Right kidney (tissue), 1 donor: ENCODE measurements around the gene MAP3K9.

Experiments
- DNase-seq: peaks from one replicate; pipeline ENCODE4 v3.0.0-alpha.2; 2016

Gene MAP3K9

GRCh38 chr14:70821584-70822529 is 12.5 kb upstream of the MAP3K9 start:
- peak; percentile 81 for DNase-seq

DNA sequence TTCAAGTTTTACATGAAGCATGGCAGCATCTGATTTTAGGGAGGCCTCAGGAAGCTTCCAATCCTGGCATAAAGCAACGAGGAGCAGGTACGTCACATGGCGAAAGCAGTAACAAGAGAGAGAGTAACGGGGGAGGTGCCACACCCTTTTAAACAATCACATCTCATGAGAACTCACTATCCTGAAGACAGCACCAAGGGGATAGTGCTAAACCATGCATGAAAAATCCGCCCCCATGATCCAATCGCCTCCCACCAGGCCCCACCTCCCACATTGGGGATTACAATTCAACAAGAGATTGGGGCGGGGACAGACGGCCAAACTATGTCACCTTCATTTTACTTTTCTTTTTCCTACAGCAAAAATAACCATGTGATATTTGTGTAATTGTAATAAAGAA is 7.2 kb upstream of the MAP3K9 start:
- no peak for DNase-seq

- DNase-seq, result no peak
Observed at GRCh38 chr14:70814466-70814865, 5.2 kb upstream of the MAP3K9 start.

DNA sequence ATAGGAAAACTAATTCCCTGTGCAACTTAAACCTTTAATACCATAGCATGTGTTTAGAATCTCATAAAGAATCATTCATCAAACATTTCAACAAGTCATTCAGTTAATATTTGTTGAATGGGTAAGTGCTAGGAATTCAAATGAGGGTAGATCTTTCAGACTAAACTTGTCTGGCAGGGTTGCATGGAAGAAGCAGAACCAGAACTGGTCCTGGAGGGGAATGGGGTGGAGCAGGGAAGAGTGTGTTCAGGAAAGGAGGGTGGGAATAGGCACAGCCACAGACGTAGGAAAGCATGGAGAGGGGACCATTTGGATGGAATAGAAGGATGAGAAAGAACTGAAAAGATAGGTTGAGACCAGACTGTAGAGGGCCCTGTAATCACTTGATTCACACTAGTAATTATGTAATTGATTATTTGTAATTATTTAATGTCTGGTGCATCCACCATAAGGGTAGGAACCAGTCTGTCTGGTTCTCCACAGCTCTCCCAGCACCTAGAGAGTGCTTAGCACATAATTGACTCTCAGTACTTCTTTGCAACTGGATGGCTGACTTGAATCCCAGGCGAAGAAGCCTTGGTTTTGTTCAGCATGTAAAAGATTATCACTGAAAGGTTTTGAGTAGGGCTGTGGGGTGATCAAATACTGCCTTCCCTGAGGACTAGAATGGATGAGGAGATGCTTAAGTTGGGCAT is 3.0 kb upstream of the MAP3K9 start:
- no peak for DNase-seq

- DNase-seq, result no peak
Observed at GRCh38 chr14:70811578-70811977, 2.3 kb upstream of the MAP3K9 start.

- DNase-seq, result no peak
Observed at GRCh38 chr14:70811050-70811449, 1.7 kb upstream of the MAP3K9 start.

DNA sequence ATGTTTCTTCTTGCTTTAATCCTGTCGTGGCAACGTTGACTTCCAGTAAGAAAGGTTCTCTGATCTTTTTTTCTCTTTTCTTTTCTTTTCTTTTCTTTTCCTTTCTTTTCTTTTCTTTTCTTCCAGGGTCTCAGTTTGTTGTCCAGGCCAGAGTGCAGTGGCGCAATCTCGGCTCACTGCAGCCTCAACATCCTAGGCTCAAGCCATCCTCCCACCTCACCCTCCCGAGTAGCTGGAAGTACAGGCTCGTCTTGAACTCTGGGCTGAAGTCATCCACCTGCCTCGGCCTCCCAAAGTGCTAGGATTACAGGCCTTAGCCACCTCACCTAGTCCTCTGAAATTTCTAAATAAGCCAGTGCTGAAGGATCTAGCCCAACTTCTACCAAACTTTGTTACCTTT is 1.3 kb upstream of the MAP3K9 start:
- DNase-seq, result no peak

GRCh38 chr14:70808416-70809224 is 693 bp downstream of the MAP3K9 start:
- DNase-seq, result peak; percentile 78

DNA sequence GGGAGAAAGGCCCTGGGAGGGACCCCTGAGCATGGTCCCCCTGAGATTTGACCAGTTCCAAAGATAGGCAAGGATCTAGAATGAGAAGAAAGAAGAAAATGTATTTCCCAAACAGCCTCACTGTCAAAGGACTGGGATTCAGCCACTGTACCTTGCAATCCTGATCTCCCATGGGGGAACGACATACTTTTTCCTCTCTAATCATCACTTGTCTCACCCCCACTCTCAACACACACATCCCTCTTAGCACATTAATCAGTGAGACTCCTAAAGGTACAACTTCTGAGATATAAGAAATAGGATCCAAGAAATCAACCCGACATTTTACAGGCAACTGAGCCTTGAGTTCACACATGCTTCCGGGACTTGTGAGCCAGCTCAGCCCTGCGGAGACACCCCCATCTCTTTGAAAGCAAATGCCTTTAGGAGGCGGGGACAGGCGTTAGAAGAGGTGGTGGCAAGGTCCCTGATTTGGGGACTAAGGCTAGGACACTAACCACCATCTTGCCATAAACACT is 1.4 kb downstream of the MAP3K9 start:
- DNase-seq, result no peak

DNA sequence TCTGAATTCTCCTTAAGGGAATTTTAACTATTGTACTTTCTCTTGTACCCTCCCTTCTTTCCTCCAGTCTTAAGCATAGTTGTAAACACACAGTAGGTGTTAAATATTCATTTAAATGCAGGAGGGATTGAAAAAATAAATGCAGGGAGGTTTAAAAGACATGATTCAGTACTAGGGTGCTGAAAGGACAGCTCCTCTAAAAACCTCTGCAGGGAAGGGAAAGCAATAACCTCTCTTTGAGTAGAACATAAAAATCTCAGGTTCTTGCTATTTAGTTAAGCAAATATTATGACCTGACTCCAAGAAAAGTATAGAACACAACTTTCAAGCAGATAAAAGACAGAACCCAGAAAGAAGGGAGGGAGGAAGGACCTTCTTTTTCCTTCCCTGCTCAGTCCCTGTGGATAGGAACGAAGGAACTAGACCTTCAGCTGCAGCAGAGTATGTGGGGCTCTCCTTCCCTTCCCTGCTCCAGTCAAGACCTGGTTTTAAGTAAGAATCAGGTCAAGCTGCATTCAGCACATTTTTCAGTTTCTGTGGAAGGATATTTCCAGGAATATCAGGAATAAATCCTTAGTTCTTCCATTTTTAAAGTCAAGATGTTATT is 4.7 kb downstream of the MAP3K9 start:
- no peak for DNase-seq

DNA sequence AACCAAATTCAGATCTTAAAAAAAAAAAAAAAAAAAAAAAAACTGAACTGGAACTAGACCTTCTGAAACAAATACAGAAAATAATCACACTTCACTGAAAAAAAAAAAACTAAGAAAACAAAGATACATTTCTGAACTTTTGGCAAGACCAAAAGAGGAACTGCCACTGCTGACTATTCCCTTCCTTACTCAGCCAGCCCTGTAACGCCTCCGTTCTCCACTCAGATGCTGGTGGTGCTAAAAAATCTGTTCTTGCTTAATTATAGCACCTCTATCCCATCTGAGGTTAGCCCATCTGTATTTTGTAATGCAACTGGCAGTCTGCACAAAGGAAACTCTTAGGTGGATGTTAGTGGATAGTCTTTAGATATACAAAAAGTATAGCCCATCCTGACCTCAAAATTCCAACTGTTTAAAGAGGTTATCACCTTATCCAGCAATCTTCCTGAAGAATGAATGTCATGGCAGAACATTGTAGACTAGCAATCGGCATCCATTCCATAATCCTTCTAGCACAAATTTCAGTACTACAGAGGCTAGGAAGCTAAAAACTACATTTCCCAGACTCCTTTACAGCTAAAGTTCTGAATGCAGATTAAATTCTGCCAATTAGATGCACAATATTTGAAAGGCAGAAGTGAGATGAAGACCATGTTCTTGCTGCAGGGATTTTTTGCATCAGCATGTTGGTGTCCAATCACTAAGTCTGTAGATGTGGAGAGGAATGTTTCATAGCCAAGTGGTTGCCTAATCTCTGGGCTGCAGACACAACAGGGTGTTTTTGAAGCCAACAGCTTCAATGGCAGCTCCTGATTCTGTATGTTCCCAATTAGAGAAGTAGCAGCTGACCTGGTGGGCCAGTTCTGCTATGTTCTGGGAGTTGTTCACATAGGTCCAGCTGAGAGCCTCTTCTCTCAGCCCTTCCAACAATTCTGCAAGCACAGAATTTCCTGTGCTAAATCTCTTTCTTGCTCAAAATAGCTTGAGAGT is 5.7 kb downstream of the MAP3K9 start:
- DNase-seq, result no peak

- no peak for DNase-seq
Observed at GRCh38 chr14:70802379-70802778, 6.9 kb downstream of the MAP3K9 start.

- no peak for DNase-seq
Observed at GRCh38 chr14:70801836-70802235, 7.5 kb downstream of the MAP3K9 start.

- DNase-seq, result no peak
Observed at GRCh38 chr14:70796551-70796950, 12.8 kb downstream of the MAP3K9 start.

GRCh38 chr14:70794294-70794693 is 15.0 kb downstream of the MAP3K9 start:
- DNase-seq, result no peak

DNA sequence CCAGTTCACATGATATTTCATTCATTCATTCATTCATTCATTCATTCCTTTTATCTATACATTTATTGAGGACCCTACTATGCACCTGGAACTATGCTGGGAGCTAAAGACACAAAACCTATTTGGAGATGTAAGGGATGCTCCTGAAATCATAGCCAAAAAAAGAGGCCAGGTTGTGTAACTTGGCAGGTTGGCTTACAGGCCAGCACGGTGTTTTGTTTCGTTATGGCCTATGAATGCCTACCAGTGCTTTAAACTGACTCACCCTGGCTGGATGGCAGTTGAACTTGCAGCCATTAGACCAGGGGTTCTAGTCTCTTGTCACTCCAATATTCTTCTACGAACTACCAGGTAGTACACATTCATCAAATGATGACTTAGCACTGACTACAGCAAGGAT is 15.7 kb downstream of the MAP3K9 start:
- DNase-seq, result no peak

GRCh38 chr14:70792939-70793338 is 16.4 kb downstream of the MAP3K9 start:
- no peak for DNase-seq

DNA sequence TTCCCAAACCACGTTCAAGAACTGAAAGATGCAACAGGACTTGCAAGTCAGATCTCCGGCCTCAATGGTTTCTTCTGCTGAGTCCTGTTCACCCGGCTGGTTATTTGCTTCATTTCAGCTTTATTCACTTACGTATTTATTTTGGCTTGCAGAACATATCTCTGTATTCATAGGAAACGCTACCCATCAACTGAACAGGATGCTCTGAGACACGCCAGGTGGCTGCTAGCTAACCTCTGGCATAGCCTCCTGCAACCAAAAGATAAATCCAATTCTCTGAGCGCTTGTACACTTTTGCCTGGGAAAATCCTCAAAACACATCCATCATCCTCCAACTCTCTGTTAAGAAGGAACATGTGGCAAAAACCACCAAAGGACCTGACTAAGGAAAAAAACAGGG is 17.3 kb downstream of the MAP3K9 start:
- DNase-seq, result no peak

DNA sequence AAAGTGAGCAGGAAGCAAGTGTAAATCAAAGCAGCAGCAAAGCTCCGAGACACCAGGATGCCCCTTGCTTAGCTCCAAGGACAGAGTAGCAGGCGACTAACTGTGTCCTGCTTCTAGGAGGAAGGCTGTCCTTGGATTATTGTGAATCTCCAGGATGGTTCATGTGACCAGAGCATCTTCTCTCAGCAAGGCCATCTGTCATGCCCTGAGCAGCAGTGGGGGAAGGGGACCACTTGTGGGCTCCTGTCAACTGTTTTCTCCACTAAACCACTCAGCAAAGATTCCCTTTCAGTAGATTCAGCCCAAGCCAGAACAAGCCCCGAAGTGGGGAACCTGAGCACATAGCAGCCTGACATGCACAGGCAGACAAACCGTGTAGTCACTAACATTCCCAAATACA is 19.4 kb downstream of the MAP3K9 start:
- no peak for DNase-seq

GRCh38 chr14:70789361-70789760 is 20.0 kb downstream of the MAP3K9 start:
- no peak for DNase-seq

- no peak for DNase-seq
Observed at GRCh38 chr14:70788898-70789297, 20.4 kb downstream of the MAP3K9 start.
